Kidney (tissue), 14 donors: Measurements from ENCODE around the gene ARNT2. TPM values are rescaled to one million over a fixed set of nuclear protein-coding genes. Genes with fewer than 3 reads are reported as not detected.

Experiments used
- DNase-seq, 5 donors: peaks; one replicate each; pipeline ENCODE4 v3.0.0-alpha.2; 2013 to 2020
- FAIRE-seq: peaks from 2 replicates; lab custom pipeline; 2012; peaks lifted over from hg19 to GRCh38; lab: Jason Lieb, UNC
- H3K27ac ChIP-seq, 2 donors: one replicate each; pipeline ENCODE4 v1.7.0; 2013; ENCODE audit warnings: low read depth in 2 of 2, low read length in 2 of 2, inconsistent platforms in 1 of 2
- H3K27me3 ChIP-seq: one replicate; pipeline ENCODE4 v1.7.1; 2013; ENCODE audit warnings: low read length, inconsistent platforms; ENCODE audit not compliant: control insufficient read depth, insufficient read depth
- H3K36me3 ChIP-seq, 3 donors: one replicate each; pipeline versions ENCODE4 v1.7.0 to v1.7.1; 2013; ENCODE audit warnings: low read length in 3 of 3, control low read depth in 1 of 3, inconsistent platforms in 1 of 3; ENCODE audit not compliant: insufficient read depth in 3 of 3, control insufficient read depth in 2 of 3
- H3K4me1 ChIP-seq, 3 donors: one replicate each; pipeline versions ENCODE4 v1.7.0 to v1.7.1; 2013; ENCODE audit warnings: low read length in 3 of 3, inconsistent platforms in 1 of 3, low read depth in 1 of 3; ENCODE audit not compliant: control insufficient read depth in 2 of 3, insufficient read depth in 2 of 3
- H3K4me3 ChIP-seq, 3 donors: one replicate each; pipeline versions ENCODE4 v1.7.0 to v1.8.1; 2013; ENCODE audit warnings: low read length in 3 of 3, control low read depth in 1 of 3, inconsistent platforms in 1 of 3
- H3K9ac ChIP-seq, 3 donors: one replicate each; pipeline versions ENCODE4 v1.7.0 to v1.7.1; 2013; ENCODE audit warnings: low read length in 3 of 3, control low read depth in 1 of 3, inconsistent platforms in 1 of 3
- H3K9me3 ChIP-seq, 3 donors: one replicate each; pipeline versions ENCODE4 v1.7.0 to v1.7.1; 2013; ENCODE audit warnings: low read length in 3 of 3, control low read depth in 1 of 3, inconsistent platforms in 1 of 3; ENCODE audit not compliant: control insufficient read depth in 2 of 3, insufficient read depth in 1 of 3
- intact Hi-C: fragments of 100-400 bp; cut with DNase I; formaldehyde crosslinking; loops from one replicate; pipeline ENCODE4 v1.11.1; 2022
- polyA plus RNA-seq: library from polyadenylated mRNA; stranded (reverse); fragments of 350-450 nt; fragmentation: Illumina TruSeq; extraction: RNeasy Lipid Tissue Mini Kit (QIAGEN cat#74804); gene quantifications from one replicate; pipeline ENCODE4 v1.2.3, GENCODE V29; 2014; ENCODE audit warnings: low read depth, low replicate concordance; ENCODE audit not compliant: insufficient read depth
- total RNA-seq: library from RNA; stranded (reverse); fragmentation: NEBNext Ultra II Directional; extraction: Animal tissue kit (Norgen Biotek cat#: 25700); gene quantifications from one replicate; pipeline ENCODE4 v1.2.1, GENCODE V29; 2021
- TF ChIP-seq, protein P1 (sequence below): IDR thresholded peaks from 3 replicates; pipeline ENCODE4 v1.5.1; 2012; ENCODE audit warnings: mild to moderate bottlenecking, moderate library complexity, borderline replicate concordance; ENCODE audit not compliant: insufficient read depth; ENCODE audit errors: extremely low read depth
- donor health status: control.
- donor health status: control.
- donor health status: control.
- donor health status: control.
- donor health status: control.
- donor health status: DM: yes; HTN: yes; CAD: no.
- donor health status: Normal renal cell carcinoma (clear cell type).

Gene ARNT2
- total and polyA plus RNA-seq, 2 donors from 2014 or later: 12.2 to 38.2 TPM

DNA sequence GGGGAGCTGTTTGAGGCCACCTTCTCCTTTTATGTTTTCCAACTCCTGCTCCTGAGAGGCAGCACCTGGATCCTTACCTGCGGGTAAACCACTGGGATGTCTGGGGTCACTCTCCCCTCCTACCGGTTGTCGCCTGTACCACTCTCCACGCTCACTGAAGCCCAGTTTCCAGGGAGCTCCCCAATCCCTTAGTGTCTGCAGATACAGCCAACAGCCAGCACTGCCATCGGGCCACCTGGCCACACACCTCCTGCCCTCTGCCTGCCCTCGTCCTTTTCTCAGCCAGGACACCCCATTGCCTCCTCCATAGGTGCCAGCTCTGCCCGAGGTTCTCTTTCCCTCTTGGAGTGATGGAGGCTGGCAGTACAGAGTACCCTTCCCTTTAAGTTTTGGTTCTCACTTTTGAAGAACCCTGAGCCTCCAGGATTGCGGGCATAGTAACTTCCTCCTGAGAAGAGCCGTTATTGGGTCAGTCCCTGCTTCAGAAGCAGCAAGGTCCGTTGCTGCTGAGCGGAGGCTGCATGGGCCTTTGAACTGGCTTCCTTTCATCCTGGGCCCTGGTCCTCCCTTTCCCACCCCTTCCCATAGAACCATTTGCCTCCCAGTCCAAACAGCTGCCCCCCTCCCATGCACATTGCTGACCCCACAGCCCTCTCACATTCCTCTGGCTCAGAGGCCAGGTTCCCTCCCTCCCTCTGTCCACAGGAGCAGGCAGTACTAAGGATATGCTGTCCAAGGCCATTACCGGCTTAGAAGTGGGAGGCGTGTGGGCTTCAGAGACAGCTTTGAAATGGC is 30.9 kb downstream of the ARNT2 start:
- no peak overlapping the region for H3K27ac ChIP-seq
- no peak for FAIRE-seq
- no peak overlapping the region for H3K9ac ChIP-seq
- H3K4me3 ChIP-seq: no peak overlapping the region
- H3K27me3 ChIP-seq: no peaks in the 10 kb centered on the region
- TF ChIP-seq, protein P1, sequence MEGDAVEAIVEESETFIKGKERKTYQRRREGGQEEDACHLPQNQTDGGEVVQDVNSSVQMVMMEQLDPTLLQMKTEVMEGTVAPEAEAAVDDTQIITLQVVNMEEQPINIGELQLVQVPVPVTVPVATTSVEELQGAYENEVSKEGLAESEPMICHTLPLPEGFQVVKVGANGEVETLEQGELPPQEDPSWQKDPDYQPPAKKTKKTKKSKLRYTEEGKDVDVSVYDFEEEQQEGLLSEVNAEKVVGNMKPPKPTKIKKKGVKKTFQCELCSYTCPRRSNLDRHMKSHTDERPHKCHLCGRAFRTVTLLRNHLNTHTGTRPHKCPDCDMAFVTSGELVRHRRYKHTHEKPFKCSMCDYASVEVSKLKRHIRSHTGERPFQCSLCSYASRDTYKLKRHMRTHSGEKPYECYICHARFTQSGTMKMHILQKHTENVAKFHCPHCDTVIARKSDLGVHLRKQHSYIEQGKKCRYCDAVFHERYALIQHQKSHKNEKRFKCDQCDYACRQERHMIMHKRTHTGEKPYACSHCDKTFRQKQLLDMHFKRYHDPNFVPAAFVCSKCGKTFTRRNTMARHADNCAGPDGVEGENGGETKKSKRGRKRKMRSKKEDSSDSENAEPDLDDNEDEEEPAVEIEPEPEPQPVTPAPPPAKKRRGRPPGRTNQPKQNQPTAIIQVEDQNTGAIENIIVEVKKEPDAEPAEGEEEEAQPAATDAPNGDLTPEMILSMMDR: no peak
- peak in 4 of 5 donors; percentile 65 to 82 (median 73) for DNase-seq
- peaks cover 0 to 8% (median 0%) of the 10 kb centered on the region in 3 donors for H3K4me1 ChIP-seq
- intact Hi-C loops: no loop called here
- H3K9me3 ChIP-seq: no peaks in the 10 kb centered on the region
- H3K36me3 ChIP-seq: no peaks in the 10 kb centered on the region

DNA sequence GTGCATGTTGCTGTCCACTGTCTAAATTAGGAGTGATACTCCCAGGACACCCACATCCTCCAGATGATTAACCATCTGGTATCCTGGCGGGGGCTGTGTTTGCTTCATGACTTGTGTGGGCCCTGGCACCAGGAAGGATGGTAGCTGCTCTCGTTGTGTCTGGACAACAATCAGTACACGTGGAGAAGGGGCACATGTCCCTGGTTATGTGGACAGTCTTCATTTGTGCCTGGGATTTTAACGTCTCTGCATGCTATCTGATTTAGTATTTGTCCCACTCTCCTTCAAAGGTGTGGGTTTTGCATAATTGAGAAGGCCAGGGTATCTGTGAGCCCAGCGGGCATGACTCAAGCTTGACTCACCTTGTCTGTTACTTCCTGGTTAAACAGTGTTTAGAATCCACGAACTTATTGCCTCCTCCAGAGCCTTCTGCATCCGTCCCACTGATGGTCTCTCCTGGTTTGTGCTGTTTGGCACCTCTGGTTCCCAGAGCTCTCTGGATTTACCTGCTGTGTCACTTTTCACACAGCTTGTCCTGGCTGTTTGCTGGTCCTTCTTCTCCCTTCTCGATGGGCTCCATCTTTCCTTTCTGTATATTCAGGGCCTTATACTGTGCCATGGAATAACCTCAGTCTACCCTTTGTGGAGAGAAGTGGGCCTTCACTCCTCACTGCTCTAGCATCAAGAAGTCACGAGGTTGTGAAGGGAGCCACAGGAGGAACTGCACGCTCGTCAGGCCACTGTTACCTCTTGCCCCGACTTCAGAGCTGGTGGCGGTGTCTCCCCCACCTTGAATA is 32.5 kb downstream of the ARNT2 start:
- Histone ChIP-seq H3K9ac (no peak overlapping the region), H3K27me3 (no peaks in the 10 kb centered on the region), H3K4me3 (no peak overlapping the region), H3K4me1 (peaks cover 0 to 6% (median 0%) of the 10 kb centered on the region in 3 donors), H3K27ac (peak overlapping the region in 1 of 2 donors; percentile 25), H3K36me3 (no peaks in the 10 kb centered on the region), H3K9me3 (no peaks in the 10 kb centered on the region)
- TF ChIP-seq, protein P1: no peak
- no peak for DNase-seq
- FAIRE-seq: no peak
- intact Hi-C loops: no loop called here

DNA sequence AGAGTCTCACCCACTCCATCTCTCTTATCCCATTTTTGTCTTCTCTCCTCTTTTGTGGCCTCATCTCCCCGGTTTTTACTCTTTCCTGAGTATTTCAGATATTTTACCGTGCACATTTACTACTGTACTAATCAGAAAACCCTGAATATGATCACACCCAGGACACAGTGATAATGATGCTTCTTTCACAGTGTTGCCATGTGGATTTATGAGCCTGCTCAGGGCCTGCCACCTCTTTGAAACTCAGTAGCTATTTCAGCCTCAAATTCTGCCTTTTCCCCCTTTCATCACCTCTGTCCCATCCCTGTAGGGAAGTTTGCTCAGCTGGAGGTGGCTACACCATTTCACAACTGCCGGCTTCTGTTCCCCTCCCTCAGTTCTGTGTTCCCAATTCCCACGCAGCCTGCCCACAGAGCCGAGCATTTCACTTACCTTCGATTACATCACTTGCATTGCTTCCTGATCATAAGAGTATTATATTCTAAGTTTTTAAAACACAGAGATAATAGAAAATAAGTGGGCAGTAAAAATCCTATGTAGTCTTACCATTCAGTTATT is 33.2 kb downstream of the ARNT2 start:
- no peak for FAIRE-seq
- H3K9me3 ChIP-seq: no peaks in the 10 kb centered on the region
- no peaks in the 10 kb centered on the region for H3K27me3 ChIP-seq
- no peak overlapping the region for H3K9ac ChIP-seq
- H3K4me1 ChIP-seq: peaks cover 0 to 6% (median 0%) of the 10 kb centered on the region in 3 donors
- TF ChIP-seq, protein P1: no peak
- intact Hi-C loops: no loop called here
- no peak overlapping the region for H3K4me3 ChIP-seq
- H3K27ac ChIP-seq: no peak overlapping the region
- no peaks in the 10 kb centered on the region for H3K36me3 ChIP-seq
- no peak for DNase-seq
